Activated CD4-positive, alpha-beta T cell treated with anti-CD3 and anti-CD28 coated beads for 36 hours (primary cell): ENCODE measurements around the gene GNG2. TPM values are rescaled to one million over a fixed set of nuclear protein-coding genes. Genes with fewer than 3 reads are reported as not detected.

Experiments used
- ATAC-seq: fragments of 200-7000 bp; cut with Tn5 transposase; one replicate; pipeline ENCODE4 v1.10.0; 2021; ENCODE audit warnings: mild to moderate bottlenecking, moderate library complexity
- CTCF ChIA-PET: fragments of 350-600 bp; sonication (Branson Sonifier 250); formaldehyde crosslinking; loops from one replicate; lab custom pipeline; 2021; ENCODE audit warnings: antibody characterized with exemption; lab: Charles Lee
- POLR2A ChIA-PET: fragments of 350-600 bp; sonication (Branson Sonifier 250); formaldehyde crosslinking; loops from one replicate; lab custom pipeline; 2021; ENCODE audit warnings: antibody characterized with exemption, inconsistent platforms; lab: Charles Lee
- DNase-seq: peaks from one replicate; pipeline ENCODE4 v3.0.0-alpha.2; 2020
- H3K27ac Mint-ChIP-seq: one replicate; pipeline ENCODE4 v1.8.0; 2021; ENCODE audit warnings: mixed read lengths
- H3K27me3 Mint-ChIP-seq: one replicate; pipeline ENCODE4 v1.8.0; 2021; ENCODE audit warnings: mixed read lengths
- H3K36me3 Mint-ChIP-seq: one replicate; pipeline ENCODE4 v1.8.0; 2021; ENCODE audit warnings: low read depth, mixed read lengths
- H3K4me1 Mint-ChIP-seq: one replicate; pipeline ENCODE4 v1.8.0; 2021; ENCODE audit warnings: mixed read lengths
- H3K4me3 Mint-ChIP-seq: one replicate; pipeline ENCODE4 v1.8.0; 2021; ENCODE audit warnings: mild to moderate bottlenecking, moderate library complexity, mixed read lengths
- H3K9me3 Mint-ChIP-seq: one replicate; pipeline ENCODE4 v1.8.0; 2021; ENCODE audit warnings: low read depth, mixed read lengths
- intact Hi-C, 2 experiments: fragments of 100-400 bp; cut with DNase I in 1 of 2; cut with micrococcal nuclease in 1 of 2; formaldehyde crosslinking; loops; one replicate each; pipeline versions ENCODE4 v1.14.2 to v1.15.1; 2022 to 2024; cut with DNase I, micrococcal nuclease
- total RNA-seq, 2 experiments: library from RNA; stranded (reverse); gene quantifications; one replicate each; pipeline ENCODE4 v1.2.3, GENCODE V29; 2021

The GNG2 gene
- 100 to 1,000 TPM; 133 to 136 TPM for total RNA-seq

GRCh38 chr14:51860164-51860824, at the start of gene GNG2:
Gene GNG2, plus strand, starts transcription at chr14:51860612. Its CDS starts 90,067 bp downstream, at chr14:51950679.
- peaks cover 9% of the 10 kb centered on the region for H3K9me3 Mint-ChIP-seq
- peak within 1 kb of the TSS; percentile 90 for H3K4me3 Mint-ChIP-seq
- H3K27ac Mint-ChIP-seq: peak within 1 kb of the TSS; percentile 82
- H3K27me3 Mint-ChIP-seq: no peaks in the 10 kb centered on the region
- ChIA-PET POLR2A (interaction anchor here (1.0 to 2.4 kb wide), 7 partner anchors 9 to 33 kb away, joined by 3 to 23 read pairs (median 6); no protein-coding TSS in a partner anchor), CTCF (interaction anchor here (0.6 to 6.6 kb wide), 13 partner anchors 9 to 1688 kb away, joined by 3 to 37 read pairs (median 4); partner anchors contain the start of gene NID2)
- peaks cover 50% of the 10 kb centered on the region for H3K4me1 Mint-ChIP-seq
- ATAC-seq (peak; percentile 93), DNase-seq (peak; percentile 90)
- H3K36me3 Mint-ChIP-seq: peaks cover 32% of the 10 kb centered on the region
- intact Hi-C loops: loop anchor here (1.0 to 10.0 kb wide), 8 partner anchors 11 to 1025 kb away; partner anchors contain the start of gene NIN (in 1 of the 2)

GRCh38 chr14:51811706-51812105, 48.7 kb upstream of the GNG2 start:
- H3K27ac Mint-ChIP-seq: no peak overlapping the region
- POLR2A ChIA-PET: no interaction called here

GRCh38 chr14:51816031-51816430, 44.4 kb upstream of the GNG2 start:
- Mint-ChIP-seq H3K4me3 (no peak overlapping the region), H3K9me3 (no peaks in the 10 kb centered on the region), H3K4me1 (no peaks in the 10 kb centered on the region), H3K27ac (no peak overlapping the region), H3K36me3 (no peaks in the 10 kb centered on the region), H3K27me3 (no peaks in the 10 kb centered on the region)
- ChIA-PET CTCF (interaction anchor here (0.6 kb wide), 1 partner anchor 162 kb away, joined by 4 read pairs; no protein-coding TSS in a partner anchor), POLR2A (no interaction called here)
- intact Hi-C loops: no loop called here
- ATAC-seq (no peak), DNase-seq (no peak)

More at GRCh38 chr14:51811706-51812105, 48.7 kb upstream of the GNG2 start:
- Mint-ChIP-seq H3K4me3 (no peak overlapping the region), H3K9me3 (peaks cover 10% of the 10 kb centered on the region), H3K36me3 (no peaks in the 10 kb centered on the region), H3K27me3 (no peaks in the 10 kb centered on the region), H3K4me1 (no peaks in the 10 kb centered on the region)
- DNase-seq (no peak), ATAC-seq (no peak)
- intact Hi-C loops: no loop called here
- CTCF ChIA-PET: interaction anchor here (1.5 kb wide), 1 partner anchor 38 kb away, joined by 3 read pairs; no protein-coding TSS in a partner anchor

GRCh38 chr14:51817326-51817725, 43.1 kb upstream of the GNG2 start:
- Mint-ChIP-seq H3K9me3 (no peaks in the 10 kb centered on the region), H3K4me3 (no peak overlapping the region), H3K36me3 (no peaks in the 10 kb centered on the region), H3K27me3 (no peaks in the 10 kb centered on the region), H3K27ac (no peak overlapping the region), H3K4me1 (no peaks in the 10 kb centered on the region)
- DNase-seq: no peak
- ATAC-seq: no peak
- ChIA-PET POLR2A (no interaction called here), CTCF (no interaction called here)
- intact Hi-C loops: no loop called here

- DNase-seq (no peak), ATAC-seq (no peak)
- H3K27me3 Mint-ChIP-seq: no peaks in the 10 kb centered on the region
- ChIA-PET POLR2A (no interaction called here), CTCF (interaction anchor here (1.1 kb wide), 2 partner anchors 43 to 62 kb away, joined by 3 to 4 read pairs; no protein-coding TSS in a partner anchor)
- H3K27ac Mint-ChIP-seq: no peak overlapping the region
- H3K4me3 Mint-ChIP-seq: no peak overlapping the region
- intact Hi-C loops: no loop called here
- H3K36me3 Mint-ChIP-seq: no peaks in the 10 kb centered on the region
- no peaks in the 10 kb centered on the region for H3K4me1 Mint-ChIP-seq
- no peaks in the 10 kb centered on the region for H3K9me3 Mint-ChIP-seq
Measured at GRCh38 chr14:51818748-51819380, 41.5 kb upstream of the GNG2 start.

- H3K4me1 Mint-ChIP-seq: no peaks in the 10 kb centered on the region
- no peak overlapping the region for H3K27ac Mint-ChIP-seq
- H3K27me3 Mint-ChIP-seq: no peaks in the 10 kb centered on the region
- DNase-seq: no peak
- H3K9me3 Mint-ChIP-seq: no peaks in the 10 kb centered on the region
- H3K36me3 Mint-ChIP-seq: no peaks in the 10 kb centered on the region
- ATAC-seq: no peak
- intact Hi-C loops: no loop called here
- POLR2A ChIA-PET: no interaction called here
- H3K4me3 Mint-ChIP-seq: no peak overlapping the region
- CTCF ChIA-PET: interaction anchor here (1.2 kb wide), 1 partner anchor 42 kb away, joined by 3 read pairs; no protein-coding TSS in a partner anchor
Measured at GRCh38 chr14:51821822-51822221, 38.6 kb upstream of the GNG2 start.

- intact Hi-C loops: no loop called here
- ChIA-PET POLR2A (no interaction called here), CTCF (interaction anchor here (1.3 kb wide), 1 partner anchor 173 kb away, joined by 4 read pairs; no protein-coding TSS in a partner anchor)
- H3K27ac Mint-ChIP-seq: no peak overlapping the region
- no peaks in the 10 kb centered on the region for H3K36me3 Mint-ChIP-seq
- DNase-seq: no peak
- no peaks in the 10 kb centered on the region for H3K27me3 Mint-ChIP-seq
- H3K9me3 Mint-ChIP-seq: no peaks in the 10 kb centered on the region
- no peaks in the 10 kb centered on the region for H3K4me1 Mint-ChIP-seq
- no peak for ATAC-seq
- no peak overlapping the region for H3K4me3 Mint-ChIP-seq
Measured at GRCh38 chr14:51822499-51822898, 37.9 kb upstream of the GNG2 start.

GRCh38 chr14:51823706-51824105, 36.7 kb upstream of the GNG2 start:
- H3K4me3 Mint-ChIP-seq: no peak overlapping the region
- no peaks in the 10 kb centered on the region for H3K36me3 Mint-ChIP-seq
- DNase-seq (no peak), ATAC-seq (no peak)
- H3K9me3 Mint-ChIP-seq: no peaks in the 10 kb centered on the region
- intact Hi-C loops: no loop called here
- no peaks in the 10 kb centered on the region for H3K27me3 Mint-ChIP-seq
- ChIA-PET CTCF (interaction anchor here (1.2 to 1.7 kb wide), 2 partner anchors 16 to 155 kb away, joined by 3 to 4 read pairs; no protein-coding TSS in a partner anchor), POLR2A (no interaction called here)
- H3K4me1 Mint-ChIP-seq: no peaks in the 10 kb centered on the region
- H3K27ac Mint-ChIP-seq: no peak overlapping the region

- intact Hi-C loops: no loop called here
- H3K9me3 Mint-ChIP-seq: no peaks in the 10 kb centered on the region
- CTCF ChIA-PET: interaction anchor here (1.2 to 1.7 kb wide), 2 partner anchors 16 to 154 kb away, joined by 3 to 4 read pairs; no protein-coding TSS in a partner anchor
- H3K27ac Mint-ChIP-seq: no peak overlapping the region
- POLR2A ChIA-PET: interaction anchor here (0.7 kb wide), 1 partner anchor 392 kb away, joined by 3 read pairs; no protein-coding TSS in a partner anchor
- no peak for ATAC-seq
- H3K27me3 Mint-ChIP-seq: no peaks in the 10 kb centered on the region
- H3K4me3 Mint-ChIP-seq: no peak overlapping the region
- H3K36me3 Mint-ChIP-seq: no peaks in the 10 kb centered on the region
- no peaks in the 10 kb centered on the region for H3K4me1 Mint-ChIP-seq
- DNase-seq: no peak
Measured at GRCh38 chr14:51824191-51824590, 36.2 kb upstream of the GNG2 start.

- intact Hi-C loops: loop anchor here (5.0 kb wide), 2 partner anchors 36 to 151 kb away; partner anchors contain the start of gene GNG2 (in 1 of the 2)
- ATAC-seq (no peak), DNase-seq (no peak)
- H3K27ac Mint-ChIP-seq: no peak overlapping the region
- no peaks in the 10 kb centered on the region for H3K36me3 Mint-ChIP-seq
- CTCF ChIA-PET: no interaction called here
- H3K4me3 Mint-ChIP-seq: no peak overlapping the region
- no peaks in the 10 kb centered on the region for H3K27me3 Mint-ChIP-seq
- POLR2A ChIA-PET: no interaction called here
- H3K9me3 Mint-ChIP-seq: no peaks in the 10 kb centered on the region
- no peaks in the 10 kb centered on the region for H3K4me1 Mint-ChIP-seq
Measured at GRCh38 chr14:51825926-51826325, 34.5 kb upstream of the GNG2 start.
